ENCODE data around the gene HPSE2. TPM values are rescaled to one million over a fixed set of nuclear protein-coding genes. Genes with fewer than 3 reads are reported as not detected.

Gene HPSE2
- total RNA-seq, 1 donor from 2014 or later: not detected

GRCh38 chr10:98433371-98433770 is 802.3 kb downstream of the HPSE2 start:
- no peak for DNase-seq (ENCODE audit: low read depth)
- no peak overlapping the region for H3K4me3 ChIP-seq (ENCODE audit: low read depth, low read length)
- no peak for TF ChIP-seq CTCF (conservative IDR thresholded peaks at IDR 0.05; ENCODE audit: low read depth, low read length)

GRCh38 chr10:98432330-98432729 is 803.3 kb downstream of the HPSE2 start:
- no peak for TF ChIP-seq CTCF (conservative IDR thresholded peaks at IDR 0.05; ENCODE audit: low read depth, low read length)
- no peak overlapping the region for H3K4me3 ChIP-seq (ENCODE audit: low read depth, low read length)
- DNase-seq (ENCODE audit: low read depth): no peak

- TF ChIP-seq CTCF (conservative IDR thresholded peaks at IDR 0.05; ENCODE audit: low read depth, low read length): no peak
- no peak overlapping the region for H3K4me3 ChIP-seq (ENCODE audit: low read depth, low read length)
- DNase-seq (ENCODE audit: low read depth): peak; percentile 15
Measured at GRCh38 chr10:98431016-98431415, 804.6 kb downstream of the HPSE2 start.

GRCh38 chr10:98430427-98430826 is 805.2 kb downstream of the HPSE2 start:
- DNase-seq (ENCODE audit: low read depth): no peak
- H3K4me3 ChIP-seq (ENCODE audit: low read depth, low read length): no peak overlapping the region
- TF ChIP-seq CTCF (conservative IDR thresholded peaks at IDR 0.05; ENCODE audit: low read depth, low read length): no peak

- TF ChIP-seq CTCF (conservative IDR thresholded peaks at IDR 0.05; ENCODE audit: low read depth, low read length): no peak
- DNase-seq (ENCODE audit: low read depth): no peak
- no peak overlapping the region for H3K4me3 ChIP-seq (ENCODE audit: low read depth, low read length)
Measured at GRCh38 chr10:98429320-98430072, 806.2 kb downstream of the HPSE2 start.

- no peak overlapping the region for H3K4me3 ChIP-seq (ENCODE audit: low read depth, low read length)
- no peak for TF ChIP-seq CTCF (conservative IDR thresholded peaks at IDR 0.05; ENCODE audit: low read depth, low read length)
- no peak for DNase-seq (ENCODE audit: low read depth)
Measured at GRCh38 chr10:98427011-98427515, 808.6 kb downstream of the HPSE2 start.

All from epithelial cell of proximal tubule (primary cell).